GM18526 (cell line): ENCODE data around the gene USP38.

ENCODE experiments used
- POLR2A ChIP-seq: IDR thresholded peaks from 3 replicates; pipeline ENCODE4 v1.6.1; 2011; ENCODE audit not compliant: insufficient read length; ENCODE audit errors: extremely low read depth

USP38 gene

GRCh38 chr4:143184503-143185252, at the start of gene USP38:
Gene USP38, plus strand, starts transcription at chr4:143184917. Its CDS starts 534 bp downstream, at chr4:143185451.
- TF ChIP-seq POLR2A = peak; percentile 82

- no peak for TF ChIP-seq POLR2A
Measured at GRCh38 chr4:143135358-143135757, 49.4 kb upstream of the USP38 start.

GRCh38 chr4:143140696-143141095, 44.0 kb upstream of the USP38 start:
- TF ChIP-seq POLR2A = no peak

- no peak for TF ChIP-seq POLR2A
Measured at GRCh38 chr4:143148521-143148920, 36.2 kb upstream of the USP38 start.

GRCh38 chr4:143156853-143157252, 27.9 kb upstream of the USP38 start:
- TF ChIP-seq POLR2A = no peak

- TF ChIP-seq POLR2A = no peak
Measured at GRCh38 chr4:143163614-143164013, 21.1 kb upstream of the USP38 start.

- no peak for TF ChIP-seq POLR2A
Measured at GRCh38 chr4:143178923-143179322, 5.8 kb upstream of the USP38 start.

GRCh38 chr4:143183513-143184216, 1.1 kb upstream of the USP38 start:
- TF ChIP-seq POLR2A = no peak

- TF ChIP-seq POLR2A = no peak
Measured at GRCh38 chr4:143184217-143184502, 557 bp upstream of the USP38 start.

- TF ChIP-seq POLR2A = no peak
Measured at GRCh38 chr4:143185253-143186107, 763 bp downstream of the USP38 start.

GRCh38 chr4:143186212-143186611, 1.5 kb downstream of the USP38 start:
- no peak for TF ChIP-seq POLR2A

- no peak for TF ChIP-seq POLR2A
Measured at GRCh38 chr4:143186649-143187048, 1.9 kb downstream of the USP38 start.

- TF ChIP-seq POLR2A = no peak
Measured at GRCh38 chr4:143188136-143189088, 3.7 kb downstream of the USP38 start.

GRCh38 chr4:143189528-143189927, 4.8 kb downstream of the USP38 start:
- TF ChIP-seq POLR2A = no peak

GRCh38 chr4:143195581-143195980, 10.9 kb downstream of the USP38 start:
- TF ChIP-seq POLR2A = no peak
